Measurements from ENCODE around the gene NIPBL.
"Not testable (repeated sequence)": the region's sequence is repeated elsewhere in the genome, so short reads cannot be mapped to it uniquely, and the experiment has no call there.

Gene NIPBL

GRCh38 chr5:37090123-37090726 is 213.7 kb downstream of the NIPBL start:
- DNase-seq (ENCODE audit: low spot score): no peak

GRCh38 chr5:37090781-37091180 is 214.2 kb downstream of the NIPBL start:
- DNase-seq (ENCODE audit: low spot score): no peak

- DNase-seq (ENCODE audit: low spot score): not testable (repeated sequence)
These were observed 217.2 kb downstream of the NIPBL start for GRCh38 chr5:37093795-37094194.

- not testable (repeated sequence) for DNase-seq (ENCODE audit: low spot score)
These were observed 222.7 kb downstream of the NIPBL start for GRCh38 chr5:37099267-37099666.

- no peak for DNase-seq (ENCODE audit: low spot score)
These were observed 226.7 kb downstream of the NIPBL start for GRCh38 chr5:37103302-37103701.

GRCh38 chr5:37109338-37109737 is 232.8 kb downstream of the NIPBL start:
- DNase-seq (ENCODE audit: low spot score): no peak

- DNase-seq (ENCODE audit: low spot score): no peak
These were observed 233.6 kb downstream of the NIPBL start for GRCh38 chr5:37110135-37110534.

- no peak for DNase-seq (ENCODE audit: low spot score)
These were observed 235.1 kb downstream of the NIPBL start for GRCh38 chr5:37111426-37112382.

GRCh38 chr5:37112383-37112991 is 235.9 kb downstream of the NIPBL start:
- DNase-seq (ENCODE audit: low spot score): no peak
